Hematopoietic multipotent progenitor cell (in vitro differentiated cells): ENCODE data around the gene ZNF705A. TPM values are rescaled to one million over a fixed set of nuclear protein-coding genes. Genes with fewer than 3 reads are reported as not detected.
A peak's percentile ranks its signal among the peaks of the same experiment; 100 is the strongest.
"Not testable (repeated sequence)": the region's sequence is repeated elsewhere in the genome, so short reads cannot be mapped to it uniquely, and the experiment has no call there.

ENCODE experiments used
- DNase-seq, 3 donors: peaks; one replicate each; pipeline ENCODE4 v3.0.0-alpha.2; 2011 to 2015; ENCODE audit warnings: low read depth in 2 of 3, low spot score in 2 of 3
- total RNA-seq: library from RNA; depleted of rRNA; stranded (reverse); fragments of >200 nt; gene quantifications from one replicate; pipeline ENCODE4 v1.2.3, GENCODE V29; 2012

Gene ZNF705A
- total RNA-seq = not detected

DNA sequence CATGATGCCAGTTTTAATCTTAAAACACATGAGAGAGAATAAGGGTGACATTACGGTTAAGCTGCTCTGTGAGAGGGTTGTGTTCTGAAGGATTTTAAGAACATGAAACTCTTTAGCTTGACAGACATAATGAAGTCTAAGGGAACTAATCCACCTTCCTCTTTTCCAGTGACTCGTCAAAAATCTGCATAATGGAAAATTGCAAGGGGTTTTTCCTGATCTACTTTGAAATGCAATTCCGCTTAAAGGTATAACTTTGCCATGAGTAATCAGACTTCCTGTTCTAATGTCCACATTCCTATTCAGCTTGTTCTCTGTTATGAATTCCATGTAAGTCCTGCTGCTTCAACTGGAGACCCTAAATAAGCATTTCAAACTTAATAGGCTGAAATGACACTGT, at the start of gene ZNF705A:
Gene ZNF705A (plus strand): TSS at position 171 of the 400 bp plus-strand sequence. CDS start 15,611 bp downstream, outside the sequence.
- peak in 2 of 3 donors; percentile 70 to 71 for DNase-seq

- DNase-seq = peak; percentile 56 to 85 (median 71)
Measured at GRCh38 chr12:8108808-8109398, 47.9 kb upstream of the ZNF705A start.

- not testable (repeated sequence) for DNase-seq
Measured at GRCh38 chr12:8113117-8113516, 43.7 kb upstream of the ZNF705A start.

DNA sequence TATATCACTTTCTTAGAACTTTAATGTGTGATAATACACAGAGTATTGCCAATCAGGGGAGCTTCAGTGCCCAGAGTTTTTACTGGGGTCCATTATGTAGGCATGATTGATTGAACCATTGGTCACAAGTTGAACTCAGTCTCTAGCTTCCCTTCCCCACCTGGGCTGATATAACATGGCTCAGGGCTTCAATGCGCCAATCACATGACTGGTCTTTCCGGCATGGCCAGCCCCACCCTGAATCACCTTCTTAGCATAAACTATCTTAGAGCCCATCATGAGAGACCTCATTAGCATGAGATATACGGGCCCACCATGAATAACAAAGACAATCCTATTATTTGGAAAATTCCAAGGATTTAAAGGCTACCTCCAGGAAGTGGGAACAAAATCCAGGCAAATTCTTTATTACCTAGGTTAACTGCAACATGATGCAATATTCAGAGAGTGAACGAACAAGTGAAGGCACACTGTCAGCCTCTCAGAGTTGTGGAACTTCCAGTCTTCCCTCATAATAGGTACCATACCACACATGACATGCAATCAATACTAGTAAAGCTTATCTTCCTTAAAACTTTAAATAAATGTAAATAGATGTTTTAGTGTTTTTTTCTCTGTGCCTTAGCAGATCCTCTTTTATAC, 36.6 kb upstream of the ZNF705A start:
- no peak for DNase-seq

GRCh38 chr12:8123124-8123912, 33.5 kb upstream of the ZNF705A start, which contains the start of gene CLEC4A:
Gene CLEC4A, plus strand, starts transcription at chr12:8123617. Its CDS starts 262 bp downstream, at chr12:8123879.
- DNase-seq = peak in 2 of 3 donors; percentile 75 to 92

DNA sequence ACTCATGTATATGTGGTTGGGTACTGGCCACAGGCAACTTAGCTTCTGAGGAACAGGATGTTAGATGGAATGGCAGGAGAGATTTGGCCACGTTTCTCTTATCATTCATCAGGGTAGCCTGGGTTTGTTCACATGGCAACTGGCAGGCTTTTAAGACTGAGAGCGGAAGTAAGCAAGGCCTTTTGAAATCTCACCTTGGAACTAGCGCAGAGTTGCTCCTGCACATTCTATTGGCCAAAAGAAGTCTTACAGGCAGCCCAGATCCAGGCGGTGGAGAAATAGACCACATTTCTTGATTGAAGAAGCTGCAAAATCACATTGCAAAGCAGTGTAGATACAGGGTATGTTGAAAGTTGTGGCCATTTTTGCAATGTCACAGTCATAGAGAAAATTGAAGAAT, 29.7 kb upstream of the ZNF705A start:
- peak in 1 of 3 donors; percentile 17 for DNase-seq

DNA sequence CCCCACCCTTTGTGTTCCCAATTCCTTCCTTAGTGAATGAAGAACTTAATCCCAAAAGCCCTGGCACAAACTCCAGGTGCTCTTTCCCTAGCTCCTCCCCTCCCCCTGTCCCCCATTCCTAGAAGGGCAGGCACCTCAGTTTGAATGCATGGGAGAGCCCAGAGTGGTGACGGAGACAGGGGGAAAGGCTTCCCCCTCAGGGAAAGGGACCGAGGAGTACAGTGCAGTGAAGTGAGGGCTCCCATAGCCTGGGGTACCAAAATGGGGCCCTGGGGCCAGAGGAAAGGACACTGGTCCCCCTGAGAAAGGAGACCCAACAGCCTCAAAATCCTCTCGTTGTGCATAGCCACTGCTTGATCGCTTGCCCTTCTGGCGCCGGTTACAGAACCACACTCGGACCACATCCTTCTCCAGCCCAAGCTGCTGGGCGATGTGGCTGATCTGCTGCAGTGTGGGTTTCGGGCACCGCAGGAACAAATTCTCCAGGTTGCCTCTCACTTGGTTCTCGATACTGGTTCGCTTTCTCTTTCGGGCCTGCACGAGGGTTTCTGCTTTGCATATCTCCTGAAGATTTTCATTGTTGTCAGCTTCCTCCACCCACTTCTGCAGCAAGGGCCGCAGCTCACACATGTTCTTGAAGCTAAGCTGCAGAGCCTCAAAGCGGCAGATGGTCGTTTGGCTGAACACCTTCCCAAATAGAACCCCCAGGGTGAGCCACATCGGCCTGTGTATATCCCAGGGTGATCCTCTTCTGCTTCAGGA, 23.0 kb upstream of the ZNF705A start:
- not testable (repeated sequence) for DNase-seq

- not testable (repeated sequence) for DNase-seq
Measured at GRCh38 chr12:8134398-8134930, 22.4 kb upstream of the ZNF705A start.

GRCh38 chr12:8141647-8142046, 15.2 kb upstream of the ZNF705A start:
- not testable (repeated sequence) for DNase-seq

- DNase-seq = peak in 2 of 3 donors; percentile 36 to 65
Measured at GRCh38 chr12:8143261-8143660, 13.6 kb upstream of the ZNF705A start.

DNA sequence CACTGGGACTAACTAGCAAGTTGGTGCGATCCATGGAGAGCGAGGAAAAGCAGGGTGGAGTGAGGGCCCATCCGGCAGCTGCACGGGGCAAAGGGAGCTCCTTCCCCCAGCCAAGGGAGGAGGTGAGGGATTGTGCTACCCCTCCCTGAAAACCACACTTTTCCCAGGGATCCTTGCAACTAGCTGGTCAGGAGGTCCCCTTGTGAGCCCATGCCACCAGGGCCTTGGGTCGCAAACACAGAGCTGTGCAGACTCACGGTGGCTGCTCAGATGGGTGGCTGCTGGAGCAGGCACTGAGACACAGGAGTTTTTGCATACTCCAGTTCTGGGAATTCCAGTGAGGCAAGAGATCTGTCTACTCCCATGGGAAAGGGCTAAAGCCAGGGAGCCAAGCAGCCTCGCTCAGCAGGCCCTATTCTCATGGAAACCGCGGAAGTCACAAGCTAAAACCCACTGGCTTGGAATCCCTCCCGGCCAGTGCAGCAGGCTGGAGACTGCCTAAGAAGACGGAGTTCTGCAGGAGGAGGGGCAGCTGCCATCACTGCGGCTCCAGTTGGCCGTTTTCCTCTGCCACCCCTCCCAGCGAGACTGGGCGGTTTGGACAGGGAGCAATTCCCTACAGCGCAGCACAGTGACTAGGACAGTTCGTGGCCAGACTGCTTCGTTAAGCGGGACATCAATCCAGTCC, 10.9 kb upstream of the ZNF705A start:
- no peak for DNase-seq

- DNase-seq = no peak
Measured at GRCh38 chr12:8146442-8146771, 10.4 kb upstream of the ZNF705A start.

DNA sequence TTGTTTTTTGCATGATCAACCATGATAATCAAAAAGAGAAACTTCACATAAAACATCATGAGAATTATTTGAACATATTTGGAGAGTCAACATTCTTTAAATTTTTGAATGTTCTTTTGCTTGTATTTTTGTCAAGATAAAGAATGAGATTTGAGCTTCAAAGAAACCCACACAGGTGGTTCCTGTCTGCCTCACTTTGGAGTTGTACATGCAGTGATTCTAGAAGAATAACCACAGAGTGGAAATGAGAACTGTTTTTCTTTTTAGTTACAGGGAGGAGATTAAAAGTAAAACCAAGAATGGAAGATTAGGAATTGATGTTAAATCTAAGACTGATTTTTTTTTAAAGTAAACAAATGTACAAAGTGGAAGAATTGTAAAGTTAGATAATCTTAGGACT, 2.3 kb upstream of the ZNF705A start:
- peak in 2 of 3 donors; percentile 21 to 61 for DNase-seq

- no peak for DNase-seq
Measured at GRCh38 chr12:8156416-8156815, 399 bp upstream of the ZNF705A start.

DNA sequence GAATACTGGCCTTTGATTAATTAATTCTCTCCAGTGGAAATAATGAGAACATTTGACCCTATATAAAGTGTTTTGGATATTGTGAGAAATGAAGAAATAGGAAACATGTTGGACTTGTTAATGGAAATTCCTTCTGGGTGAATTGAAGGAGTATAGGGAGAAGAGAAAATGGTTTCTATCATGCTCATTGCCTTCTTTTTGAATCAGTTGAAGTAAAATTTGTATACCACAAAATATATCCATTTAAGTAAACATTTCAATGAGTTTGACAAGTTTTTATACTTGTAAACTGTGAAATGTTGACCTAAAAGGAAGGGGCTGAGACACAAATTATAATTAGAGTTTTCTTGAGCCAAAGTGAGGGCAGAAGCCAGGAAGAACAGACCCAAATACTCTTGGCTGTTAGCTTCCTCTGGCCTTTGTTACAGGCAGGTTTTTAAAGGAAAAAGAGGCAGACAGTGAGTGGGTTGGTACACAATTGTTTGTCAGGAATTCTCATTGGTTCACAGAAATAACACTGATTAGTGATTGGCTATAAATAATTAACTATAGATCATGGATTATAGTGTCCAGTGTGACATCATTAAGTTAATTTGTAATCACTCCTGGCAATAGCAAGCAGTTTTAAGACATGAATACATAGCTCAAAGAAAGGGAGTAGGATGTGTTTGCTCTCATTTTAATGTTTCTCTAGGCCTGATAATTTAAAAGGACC, 826 bp downstream of the ZNF705A start:
- no peak for DNase-seq

DNA sequence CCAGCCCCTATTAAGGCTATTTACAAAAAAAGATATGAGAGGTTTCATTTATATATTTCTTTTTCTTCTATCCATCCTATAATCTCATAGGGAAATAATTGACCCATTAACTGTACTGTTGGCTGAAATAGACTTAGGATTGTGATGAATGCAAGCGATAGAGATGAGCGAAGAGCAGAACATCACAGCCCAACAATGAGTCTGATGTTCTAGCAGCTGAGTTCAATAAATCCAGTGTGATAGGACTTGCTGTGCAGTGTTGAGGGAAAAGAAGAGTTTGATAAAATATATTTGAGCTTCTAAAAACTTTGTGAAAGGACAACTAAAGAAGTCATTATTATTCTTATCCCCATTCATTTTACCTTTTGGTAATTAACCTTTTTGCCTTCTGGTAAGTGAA, 16.1 kb downstream of the ZNF705A start:
- DNase-seq = not testable (repeated sequence)

DNA sequence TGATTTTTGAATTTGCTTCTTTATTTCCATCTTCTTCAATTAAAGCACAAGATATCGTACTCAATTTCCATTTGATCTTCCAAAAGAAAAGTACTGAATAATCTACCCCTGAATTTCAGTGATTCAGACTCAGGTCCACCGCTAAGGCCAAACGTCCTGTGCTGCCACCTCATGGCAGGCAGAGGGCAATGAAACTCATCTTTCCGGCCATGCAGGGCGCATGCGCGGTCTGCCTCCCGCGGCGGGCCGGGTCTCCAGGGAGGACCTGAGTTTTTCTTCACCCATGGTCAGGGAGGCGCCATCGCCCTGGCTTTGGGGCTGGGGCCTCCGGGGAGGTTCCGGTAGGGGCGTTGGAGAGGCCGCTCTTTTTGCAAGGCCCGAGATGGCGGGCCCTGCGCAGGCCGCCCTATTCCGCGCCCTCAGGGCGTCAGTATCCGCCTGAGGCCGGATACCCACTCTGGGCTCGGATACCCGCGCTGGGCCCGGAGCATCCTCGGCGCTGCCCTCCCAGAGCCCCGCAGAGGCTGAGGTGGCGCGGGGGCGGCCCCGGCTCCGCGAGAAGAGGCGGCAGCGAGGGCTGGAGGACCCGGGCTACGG, 23.3 kb downstream of the ZNF705A start:
- DNase-seq = peak; percentile 45 to 65 (median 49)

DNA sequence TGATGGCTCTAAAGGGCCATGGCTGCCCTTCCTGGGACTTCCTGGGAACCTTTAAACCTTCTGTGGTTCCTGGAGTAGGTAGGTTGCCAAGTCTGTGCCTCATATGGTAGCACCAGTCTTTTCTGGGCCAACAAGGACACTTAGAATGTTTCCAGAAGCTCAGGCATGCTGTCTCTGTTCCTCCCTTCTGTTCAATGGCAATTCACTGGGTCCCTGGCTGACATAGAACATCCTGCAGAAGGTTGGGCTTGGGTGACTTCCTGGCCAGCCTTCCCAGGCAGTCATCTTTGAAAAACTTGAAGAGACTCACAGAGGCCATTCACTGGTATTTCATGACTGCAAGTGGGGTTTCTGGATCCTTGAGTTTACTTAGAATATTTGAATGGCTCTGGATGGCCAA, 24.5 kb downstream of the ZNF705A start:
- DNase-seq = not testable (repeated sequence)

DNA sequence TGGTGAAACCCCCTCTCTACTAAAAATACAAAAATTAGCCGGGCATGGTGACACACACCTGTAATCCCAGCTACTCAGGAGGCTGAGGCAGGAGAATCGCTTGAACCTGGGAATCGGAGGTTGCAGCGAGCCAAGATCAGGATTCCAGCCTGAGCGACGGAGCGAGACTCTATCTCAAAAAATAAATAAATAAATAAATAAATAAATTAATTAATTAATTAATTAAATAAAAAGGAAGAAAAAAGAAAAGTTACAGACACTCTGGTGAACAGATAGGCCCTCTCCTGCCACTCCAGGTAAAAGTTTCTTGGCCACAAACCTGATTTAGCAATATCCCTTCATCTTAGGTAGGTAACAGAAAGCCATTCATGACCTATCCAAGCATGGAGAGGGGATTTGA, 26.1 kb downstream of the ZNF705A start:
- DNase-seq = not testable (repeated sequence)
